HG03439 (cell line): Measurements from ENCODE around the gene ATP6V1G2.
A peak's percentile ranks its signal among the peaks of the same experiment; 100 is the strongest.
"Not testable (repeated sequence)": the region's sequence is repeated elsewhere in the genome, so short reads cannot be mapped to it uniquely, and the experiment has no call there.

ENCODE experiments used
- ATAC-seq: cut with Tn5 transposase; IDR thresholded peaks from one replicate; pipeline ENCODE4 v1.9.1; 2021; ENCODE audit warnings: mild to moderate bottlenecking, moderate library complexity; ENCODE audit not compliant: unreplicated experiment

The ATP6V1G2 gene

DNA sequence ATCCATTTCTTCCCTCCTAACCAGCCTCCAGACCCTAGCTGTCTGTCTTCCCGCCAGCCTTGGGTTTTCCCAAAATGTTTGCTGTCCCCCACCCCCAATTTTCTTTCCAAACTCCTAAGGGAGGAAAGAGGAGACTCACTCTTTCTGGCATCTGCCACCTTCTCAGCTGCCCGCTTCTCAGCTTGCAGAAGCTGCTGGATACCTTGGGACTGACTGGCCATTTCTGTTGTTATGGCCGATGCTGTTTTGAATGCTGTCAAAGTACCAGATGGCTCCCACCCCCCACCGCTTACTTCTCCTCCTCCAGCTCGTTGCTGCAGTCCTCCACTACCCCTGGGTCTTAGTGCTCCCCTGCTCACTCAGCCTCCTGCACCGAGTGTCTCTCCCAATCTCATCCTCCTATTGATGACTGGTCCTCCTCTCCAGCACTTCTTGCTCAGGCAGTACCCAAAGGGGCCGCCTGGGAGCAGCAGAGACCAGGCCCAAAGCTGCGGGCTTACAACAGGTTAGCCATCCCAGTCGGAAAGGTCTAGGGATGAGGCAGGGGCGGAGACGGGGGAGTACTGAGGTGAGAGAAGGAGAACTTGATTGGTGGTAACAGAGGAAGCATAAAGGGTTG, at the start of gene ATP6V1G2:
Gene ATP6V1G2, minus strand, starts transcription at position 270 of the 619 bp plus-strand sequence. Its CDS starts 49 bp downstream, at position 221.
- peak; percentile 41 for ATAC-seq

DNA sequence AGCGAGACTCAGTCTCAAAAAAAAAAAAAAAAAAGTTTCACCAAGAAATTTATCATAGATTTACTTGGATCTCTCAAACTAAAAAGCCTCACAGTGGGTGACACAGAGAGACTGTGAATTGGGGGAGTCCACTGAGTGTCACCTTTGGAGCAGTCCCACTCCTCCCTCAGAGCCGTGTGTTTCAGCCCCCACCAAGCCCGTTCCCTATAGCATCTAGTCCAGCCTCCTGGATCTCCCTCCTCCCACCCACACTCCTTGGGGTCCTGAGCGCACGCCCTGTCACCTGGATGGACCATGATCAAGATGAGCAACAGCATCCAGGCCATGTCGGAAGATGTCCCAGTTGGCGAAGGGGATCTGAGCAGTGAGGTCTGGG, 46.0 kb upstream of the ATP6V1G2 start:
- no peak for ATAC-seq

DNA sequence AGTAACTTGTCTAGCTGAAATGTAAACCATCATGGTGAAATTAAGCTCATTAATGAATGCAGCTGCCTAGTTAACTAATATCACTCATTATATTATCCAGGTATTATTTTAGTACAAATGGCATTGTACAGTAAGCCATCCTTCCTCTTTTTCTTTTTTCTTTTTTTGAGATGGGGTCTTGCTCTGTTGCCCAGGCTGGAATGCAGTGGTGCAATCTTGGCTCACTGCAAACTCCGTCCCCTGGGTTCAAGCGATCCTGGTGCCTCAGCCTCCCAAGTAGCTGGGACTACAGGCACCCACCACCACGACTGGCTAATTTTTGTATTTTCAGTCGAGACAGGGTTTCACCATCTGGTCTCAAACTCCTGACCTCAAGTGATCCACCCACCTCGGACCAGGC, 44.3 kb upstream of the ATP6V1G2 start:
- not testable (repeated sequence) for ATAC-seq

DNA sequence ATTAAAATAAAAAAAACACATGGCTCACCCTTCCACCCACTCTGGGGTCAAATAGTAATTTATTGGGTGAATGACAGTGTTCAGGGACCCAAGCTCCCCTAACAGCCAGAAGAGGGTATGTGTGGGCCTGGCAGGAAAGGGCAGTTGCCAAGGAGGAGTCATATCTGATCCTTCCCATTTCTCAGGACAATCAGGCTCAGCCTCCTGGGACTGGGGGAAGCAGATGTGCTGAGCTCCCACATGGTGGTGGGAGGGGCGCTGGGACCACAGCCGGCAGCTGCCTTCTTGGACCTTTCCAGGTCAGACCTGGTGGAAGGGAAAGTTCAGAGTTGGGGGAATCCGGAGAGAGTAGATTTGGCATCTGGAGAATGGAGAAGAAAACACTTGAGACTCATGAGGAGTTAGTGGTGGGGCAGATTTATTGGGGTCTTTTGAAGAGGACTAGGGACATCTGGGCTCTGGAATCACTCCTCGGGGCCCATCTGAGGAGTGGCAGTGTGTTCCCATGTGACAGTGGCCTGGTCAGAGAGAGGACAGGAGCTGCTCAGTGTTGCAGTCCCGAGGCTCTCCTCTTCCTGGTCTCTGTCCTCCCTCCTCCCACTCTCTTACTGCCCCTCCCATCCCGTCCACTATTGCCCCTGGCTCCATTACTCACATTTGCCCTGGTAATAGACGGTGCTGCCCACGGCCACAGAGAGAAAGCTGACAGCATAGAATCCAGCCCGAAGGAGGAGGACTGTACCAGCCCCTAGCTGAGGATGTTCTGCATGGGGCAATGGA, 42.7 kb upstream of the ATP6V1G2 start:
- ATAC-seq, result no peak

DNA sequence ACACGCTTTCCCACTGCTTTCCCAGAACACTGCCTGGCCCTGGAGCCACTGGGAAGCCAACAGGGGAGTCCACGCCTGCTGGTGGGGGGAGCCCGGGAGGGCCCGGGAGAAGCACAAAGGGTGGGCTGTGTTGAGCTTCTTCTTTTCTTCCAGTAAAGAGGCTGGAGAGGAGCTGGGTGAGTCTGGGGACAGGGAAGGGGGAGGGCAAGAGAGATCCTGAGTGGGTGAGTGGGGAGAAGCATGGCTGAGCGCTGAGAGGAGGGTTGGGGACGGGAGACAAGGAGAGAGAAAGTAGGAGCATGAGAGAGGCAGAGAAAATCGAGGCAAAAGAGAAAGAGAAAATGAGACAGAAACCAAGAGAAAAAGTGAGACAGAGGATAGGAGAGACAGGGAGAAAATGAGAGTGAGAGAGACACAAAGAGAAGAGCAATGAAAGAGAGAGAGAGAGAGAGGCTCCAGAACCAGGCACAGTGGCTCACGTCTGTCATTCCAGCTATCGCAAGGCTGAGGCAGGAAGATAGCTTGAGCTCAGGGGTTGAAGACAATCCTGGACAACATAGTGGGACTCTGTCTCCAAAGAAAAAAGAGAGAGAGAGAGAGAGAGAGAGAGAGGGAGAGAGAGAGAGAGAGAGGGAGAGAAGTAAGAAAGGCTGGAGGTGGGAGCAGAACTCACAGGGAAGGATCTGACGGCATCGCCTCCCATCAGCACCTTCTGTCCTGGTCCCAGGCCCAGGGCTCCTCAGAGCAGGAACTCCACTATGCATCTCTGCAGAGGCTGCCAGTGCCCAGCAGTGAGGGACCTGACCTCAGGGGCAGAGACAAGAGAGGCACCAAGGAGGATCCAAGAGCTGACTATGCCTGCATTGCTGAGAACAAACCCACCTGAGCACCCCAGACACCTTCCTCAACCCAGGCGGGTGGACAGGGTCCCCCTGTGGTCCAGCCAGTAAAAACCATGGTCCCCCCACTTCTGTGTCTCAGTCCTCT, 41.7 kb upstream of the ATP6V1G2 start:
- ATAC-seq, result no peak

DNA sequence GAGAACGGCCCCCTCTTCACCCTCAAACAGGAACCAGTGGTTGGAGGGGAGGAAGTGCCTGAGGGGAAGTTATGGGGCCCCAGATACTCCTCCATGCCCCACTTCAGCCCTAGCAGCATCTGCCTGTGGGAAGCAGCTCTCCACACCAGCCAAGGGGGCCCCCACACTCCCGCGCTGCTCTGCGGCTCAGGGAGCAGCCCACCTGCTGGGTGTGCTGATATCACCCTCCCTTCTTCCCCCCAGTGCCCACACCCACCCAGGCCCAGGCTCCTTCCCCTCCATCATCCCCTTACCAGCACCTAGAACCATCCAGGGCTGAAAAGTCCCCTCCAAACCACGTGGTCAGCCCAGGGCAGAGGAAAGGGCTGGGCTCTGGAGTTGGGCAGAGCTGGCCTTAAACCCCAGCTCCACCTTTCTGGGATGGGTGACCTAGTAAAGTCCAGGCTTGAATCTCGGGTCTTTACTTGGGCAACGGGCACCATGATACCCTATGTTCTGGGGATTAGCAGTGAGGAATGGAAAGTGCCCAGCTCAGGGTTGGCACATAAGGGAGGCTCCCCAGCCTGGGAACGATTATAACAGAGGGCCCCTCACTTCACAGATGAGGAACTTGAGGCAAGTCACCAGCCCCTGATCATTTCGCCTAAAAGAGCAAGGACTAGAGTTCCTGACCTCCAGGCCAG, 40.3 kb upstream of the ATP6V1G2 start:
- no peak for ATAC-seq

DNA sequence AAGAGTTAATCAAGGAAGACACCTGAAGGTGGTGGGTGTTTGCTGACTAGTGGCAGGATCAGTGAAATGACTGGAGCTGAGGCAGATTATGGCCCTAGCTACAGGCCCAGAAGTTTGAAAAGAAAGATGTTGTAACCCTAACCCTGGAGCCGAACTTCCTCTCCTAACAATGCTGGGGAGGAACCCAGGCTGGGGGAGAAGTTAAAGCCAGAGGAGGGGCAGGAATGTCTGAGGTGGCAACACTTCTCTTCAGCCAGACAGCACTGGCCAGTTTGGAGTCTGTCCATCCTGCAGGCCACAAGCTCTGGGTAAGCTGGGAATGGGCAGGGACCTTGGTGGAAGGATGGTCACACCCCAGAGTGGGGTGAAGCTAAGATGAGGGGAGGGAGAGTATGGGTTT, 39.6 kb upstream of the ATP6V1G2 start, which contains the start of gene LST1:
Gene LST1, plus strand, starts transcription at position 270 of the 400 bp plus-strand sequence. CDS start 1,023 bp downstream, outside the sequence.
- ATAC-seq, result no peak

DNA sequence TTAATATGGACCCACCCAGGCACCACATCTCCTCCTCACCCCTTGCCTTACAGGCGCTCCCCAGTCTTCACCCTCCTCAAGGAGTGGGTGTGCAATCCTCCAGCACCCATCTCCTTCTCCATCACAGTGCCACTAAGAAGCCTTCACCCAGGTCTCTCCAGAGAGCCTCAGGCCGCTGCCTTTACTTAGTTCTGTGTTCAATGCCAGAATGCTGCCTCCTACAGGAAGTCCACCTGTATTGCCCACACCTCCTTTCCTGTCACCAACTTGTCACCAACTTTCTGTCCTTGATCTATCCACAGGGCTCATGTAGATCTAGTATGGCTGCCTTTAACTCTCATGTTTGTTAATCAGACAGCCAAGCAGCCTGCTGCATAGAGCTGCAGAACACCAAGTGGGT, 39.1 kb upstream of the ATP6V1G2 start:
- no peak for ATAC-seq

DNA sequence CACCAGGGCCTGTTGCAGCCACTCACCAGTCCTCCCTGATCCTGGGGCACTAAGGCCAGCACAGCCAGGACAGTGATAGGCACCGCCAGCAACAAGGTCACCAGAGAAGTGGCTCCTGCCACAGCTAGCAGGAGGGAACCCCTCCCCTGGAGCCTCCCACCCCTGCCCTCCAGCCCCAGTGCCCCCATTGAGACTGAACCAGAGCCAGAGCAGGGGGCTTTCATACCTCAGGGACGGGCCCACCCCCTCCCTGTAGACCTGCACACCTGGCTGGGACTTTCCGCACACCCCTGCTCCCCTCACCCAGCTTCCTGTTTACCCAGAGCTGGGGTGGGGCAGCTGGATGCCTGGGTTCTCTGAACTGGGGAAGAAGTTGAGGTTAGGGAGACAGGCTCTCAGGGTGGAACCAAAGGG, 35.8 kb upstream of the ATP6V1G2 start, which contains the start of gene LTB:
Gene LTB, minus strand, starts transcription at position 195 of the 414 bp plus-strand sequence. Its CDS starts 7 bp downstream, at position 188.
- no peak for ATAC-seq

DNA sequence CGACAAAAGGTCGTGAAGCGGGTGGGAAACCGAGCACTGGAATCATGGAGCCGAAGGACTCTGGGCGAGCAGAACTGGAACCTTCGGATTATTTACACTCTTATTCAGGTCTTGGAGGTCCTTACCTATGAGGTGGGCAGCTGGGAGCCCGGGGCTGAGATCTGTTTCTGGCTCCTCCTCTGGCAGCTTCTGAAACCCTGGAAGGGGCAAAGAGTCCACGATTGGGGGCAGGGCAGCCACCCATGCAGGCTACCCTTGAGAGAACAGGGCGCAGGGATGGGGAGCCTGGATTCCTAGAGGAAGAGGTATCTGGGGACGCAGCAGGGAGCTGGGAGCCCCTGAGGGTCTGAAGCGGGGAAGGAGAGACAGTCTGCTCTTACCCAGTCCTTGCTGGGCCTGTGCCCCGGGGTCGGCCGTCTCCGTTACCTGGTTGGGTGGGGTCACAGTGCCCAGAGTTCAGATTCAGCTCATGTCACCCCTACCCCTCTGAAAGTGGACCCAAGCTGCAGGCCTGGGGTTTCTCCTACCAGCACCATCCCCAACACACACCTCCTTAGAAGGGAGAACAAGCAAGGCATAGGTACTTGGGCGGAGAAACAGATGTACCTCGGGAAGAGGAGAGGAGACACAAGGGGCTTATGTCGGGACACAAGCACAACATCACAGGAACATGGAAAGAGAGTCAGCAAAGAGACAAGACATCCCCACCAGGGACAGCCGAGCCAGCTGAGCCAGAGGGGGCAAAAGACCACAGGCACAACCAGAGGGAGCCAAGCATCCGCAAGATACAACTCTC, 35.2 kb upstream of the ATP6V1G2 start:
- ATAC-seq, result no peak

DNA sequence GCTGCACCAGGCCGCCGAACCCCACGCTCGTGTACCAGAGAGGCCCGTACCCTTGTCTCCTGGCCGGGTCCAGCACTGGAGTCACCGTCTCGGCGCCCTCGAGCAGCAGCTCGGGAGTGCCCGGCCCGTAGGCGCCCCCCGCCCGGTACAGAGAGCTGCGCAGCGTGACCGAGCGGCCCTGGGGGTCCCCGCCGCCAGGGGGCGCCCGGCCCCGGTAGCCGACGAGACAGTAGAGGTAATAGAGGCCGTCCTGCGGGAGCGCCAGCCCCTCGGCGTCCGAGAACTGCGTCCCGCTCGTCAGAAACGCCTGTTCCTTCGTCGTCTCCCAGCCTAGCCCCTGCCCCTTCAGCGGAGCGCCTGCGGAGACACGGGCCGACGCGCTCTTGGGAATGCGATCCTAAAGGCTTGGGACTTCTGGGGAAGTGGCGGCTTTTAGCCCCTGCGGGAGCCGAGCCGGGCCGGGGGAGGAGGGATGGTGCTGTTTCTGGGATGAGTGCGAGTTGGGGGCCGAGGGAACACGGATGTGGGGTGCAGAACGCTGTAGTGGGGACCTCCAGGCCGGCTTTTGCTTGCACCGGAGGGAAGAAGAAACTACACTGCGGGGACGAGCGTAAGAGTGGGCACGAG, 34.5 kb upstream of the ATP6V1G2 start:
- ATAC-seq, result peak; percentile 62

DNA sequence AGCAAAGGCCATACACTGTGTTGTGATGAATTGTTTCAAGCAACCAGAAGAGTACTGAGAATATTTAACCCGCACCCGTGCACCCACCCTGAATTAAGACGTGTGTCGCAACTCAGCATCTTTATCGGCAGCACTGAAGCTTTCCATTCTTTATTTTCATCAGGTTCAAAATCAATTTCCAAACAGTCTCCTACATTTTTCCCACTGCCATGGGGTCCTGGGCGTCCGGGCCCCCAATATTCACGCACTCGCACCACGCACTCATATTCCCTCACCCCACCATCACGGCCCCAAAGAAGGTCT, 34.0 kb upstream of the ATP6V1G2 start:
- no peak for ATAC-seq

DNA sequence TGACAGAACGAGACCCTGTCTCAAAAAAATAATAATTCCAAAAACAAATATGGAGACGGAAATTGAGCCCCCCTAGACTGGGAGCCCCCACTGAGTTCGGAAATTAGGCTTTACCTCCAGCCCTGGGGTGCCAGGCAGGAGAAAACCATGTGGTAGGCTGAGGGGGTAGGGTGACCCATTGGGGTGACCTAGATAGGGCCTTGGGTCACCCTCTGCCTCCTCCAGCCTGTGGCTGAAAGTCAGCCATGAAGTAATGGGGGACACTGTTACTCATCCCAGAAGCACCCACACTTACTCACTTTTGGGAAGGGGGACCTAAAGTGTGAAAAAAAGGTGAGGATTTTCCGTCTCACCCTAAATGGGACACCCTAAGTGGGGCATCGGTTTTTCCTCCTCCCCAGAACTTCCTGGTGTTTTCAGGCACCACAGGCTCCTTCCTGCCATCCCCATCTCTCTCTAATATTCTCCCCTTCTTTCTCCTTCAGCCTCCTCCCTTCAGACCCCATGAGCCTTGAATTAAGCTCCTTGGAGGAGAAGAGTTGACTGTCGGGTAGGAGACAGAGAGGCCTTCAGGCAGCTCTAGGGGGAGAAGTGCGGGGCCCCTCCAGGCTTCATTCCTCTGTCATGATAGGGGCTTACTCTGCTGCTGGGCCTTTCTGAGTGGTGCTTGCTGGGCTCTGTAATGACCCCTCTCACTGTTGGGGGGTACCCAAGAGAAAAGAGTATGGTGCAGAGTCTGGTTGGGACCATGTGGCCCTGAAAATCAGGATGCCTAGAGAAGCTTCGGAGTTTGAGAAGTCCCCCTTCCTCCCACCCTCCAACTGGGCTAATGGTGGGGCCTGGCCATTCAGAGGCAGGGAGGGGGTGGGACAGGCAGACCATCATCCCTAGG, 33.4 kb upstream of the ATP6V1G2 start:
- ATAC-seq, result no peak

DNA sequence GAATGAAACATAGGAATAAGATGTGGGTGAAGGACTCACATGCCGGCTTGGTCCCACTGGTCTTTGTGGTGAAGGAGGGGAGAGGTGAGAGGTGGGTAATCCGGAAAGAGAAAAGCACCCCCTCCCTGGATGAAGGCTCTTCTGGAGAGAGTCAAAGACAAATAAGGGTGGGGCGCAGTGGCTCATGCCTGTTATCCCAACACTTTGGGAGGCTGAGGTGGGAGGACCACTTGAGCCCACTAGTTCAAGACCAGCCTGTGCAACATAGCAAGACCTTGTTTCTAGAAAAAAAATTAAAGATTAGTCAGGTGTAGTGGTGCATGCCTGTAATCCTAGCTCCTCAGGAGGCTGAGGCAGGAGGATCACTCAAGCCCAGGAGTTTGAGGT, 32.7 kb upstream of the ATP6V1G2 start:
- ATAC-seq, result no peak

DNA sequence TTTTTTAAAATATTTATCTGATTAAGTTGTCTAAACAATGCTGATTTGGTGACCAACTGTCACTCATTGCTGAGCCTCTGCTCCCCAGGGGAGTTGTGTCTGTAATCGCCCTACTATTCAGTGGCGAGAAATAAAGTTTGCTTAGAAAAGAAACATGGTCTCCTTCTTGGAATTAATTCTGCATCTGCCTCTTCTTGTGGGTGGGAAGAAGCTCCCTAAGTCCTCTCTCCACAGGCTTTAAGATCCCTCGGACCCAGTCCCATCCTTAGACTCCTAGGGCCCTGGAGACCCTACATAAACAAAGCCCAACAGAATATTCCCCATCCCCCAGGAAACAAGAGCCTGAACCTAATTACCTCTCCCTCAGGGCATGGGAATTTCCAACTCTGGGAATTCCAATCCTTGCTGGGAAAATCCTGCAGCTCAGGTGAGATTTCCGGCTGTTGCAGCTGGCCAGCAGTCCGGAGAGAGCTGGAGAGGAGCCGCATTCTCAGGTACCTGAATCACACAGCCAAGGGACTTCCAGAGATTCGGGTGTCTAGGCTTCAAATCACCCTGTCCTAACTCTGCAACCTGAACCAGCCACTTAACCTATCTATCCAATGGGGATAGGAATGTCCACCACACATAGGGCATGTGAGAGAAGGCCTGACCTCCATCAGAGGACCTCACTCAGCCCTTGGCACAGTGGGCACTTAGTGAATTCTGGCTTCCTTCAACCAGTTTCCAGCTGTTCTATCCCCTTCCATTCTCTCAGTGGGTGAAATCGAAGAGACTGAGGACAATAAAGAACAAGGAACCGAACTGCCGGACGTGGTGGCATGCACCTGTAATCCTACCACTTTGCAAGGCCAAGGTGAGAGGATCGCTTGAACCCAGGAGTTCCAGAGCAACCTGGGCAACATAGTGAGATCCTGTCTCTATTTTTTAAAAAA, 32.0 kb upstream of the ATP6V1G2 start:
- ATAC-seq, result no peak

DNA sequence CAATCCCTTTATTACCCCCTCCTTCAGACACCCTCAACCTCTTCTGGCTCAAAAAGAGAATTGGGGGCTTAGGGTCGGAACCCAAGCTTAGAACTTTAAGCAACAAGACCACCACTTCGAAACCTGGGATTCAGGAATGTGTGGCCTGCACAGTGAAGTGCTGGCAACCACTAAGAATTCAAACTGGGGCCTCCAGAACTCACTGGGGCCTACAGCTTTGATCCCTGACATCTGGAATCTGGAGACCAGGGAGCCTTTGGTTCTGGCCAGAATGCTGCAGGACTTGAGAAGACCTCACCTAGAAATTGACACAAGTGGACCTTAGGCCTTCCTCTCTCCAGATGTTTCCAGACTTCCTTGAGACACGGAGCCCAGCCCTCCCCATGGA, 31.2 kb upstream of the ATP6V1G2 start:
- ATAC-seq, result no peak

DNA sequence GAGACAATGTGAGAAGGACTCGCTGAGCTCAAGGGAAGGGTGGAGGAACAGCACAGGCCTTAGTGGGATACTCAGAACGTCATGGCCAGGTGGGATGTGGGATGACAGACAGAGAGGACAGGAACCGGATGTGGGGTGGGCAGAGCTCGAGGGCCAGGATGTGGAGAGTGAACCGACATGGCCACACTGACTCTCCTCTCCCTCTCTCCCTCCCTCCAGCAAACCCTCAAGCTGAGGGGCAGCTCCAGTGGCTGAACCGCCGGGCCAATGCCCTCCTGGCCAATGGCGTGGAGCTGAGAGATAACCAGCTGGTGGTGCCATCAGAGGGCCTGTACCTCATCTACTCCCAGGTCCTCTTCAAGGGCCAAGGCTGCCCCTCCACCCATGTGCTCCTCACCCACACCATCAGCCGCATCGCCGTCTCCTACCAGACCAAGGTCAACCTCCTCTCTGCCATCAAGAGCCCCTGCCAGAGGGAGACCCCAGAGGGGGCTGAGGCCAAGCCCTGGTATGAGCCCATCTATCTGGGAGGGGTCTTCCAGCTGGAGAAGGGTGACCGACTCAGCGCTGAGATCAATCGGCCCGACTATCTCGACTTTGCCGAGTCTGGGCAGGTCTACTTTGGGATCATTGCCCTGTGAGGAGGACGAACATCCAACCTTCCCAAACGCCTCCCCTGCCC, 30.6 kb upstream of the ATP6V1G2 start:
- no peak for ATAC-seq
